Upper lobe of right lung (tissue), 1 donor: ENCODE results near the gene CD58. TPM values are rescaled to one million over a fixed set of nuclear protein-coding genes. Genes with fewer than 3 reads are reported as not detected.

Source experiments
- ATAC-seq: fragments of 200-7000 bp; cut with Tn5 transposase; one replicate; pipeline ENCODE4 v1.9.1; 2020; ENCODE audit warnings: mild to moderate bottlenecking, moderate library complexity
- DNase-seq: peaks from one replicate; pipeline ENCODE4 v3.0.0-alpha.2; 2020
- H3K27ac ChIP-seq: fragments of 200-600 bp; one replicate; pipeline ENCODE4 v1.8.0; 2022
- H3K27me3 ChIP-seq: fragments of 200-600 bp; one replicate; pipeline ENCODE4 v1.8.0; 2022; ENCODE audit warnings: mild to moderate bottlenecking
- H3K36me3 ChIP-seq: fragments of 200-600 bp; one replicate; pipeline ENCODE4 v1.8.0; 2022
- H3K4me1 ChIP-seq: fragments of 200-600 bp; one replicate; pipeline ENCODE4 v1.8.0; 2022
- H3K4me3 ChIP-seq: fragments of 200-600 bp; one replicate; pipeline ENCODE4 v1.8.0; 2022; ENCODE audit warnings: mild to moderate bottlenecking
- H3K9me3 ChIP-seq: fragments of 200-600 bp; one replicate; pipeline ENCODE4 v1.8.0; 2022
- intact Hi-C: fragments of 100-400 bp; cut with DNase I; formaldehyde crosslinking; loops from one replicate; pipeline ENCODE4 v1.11.0; 2022
- total RNA-seq: library from RNA; stranded (reverse); fragmentation: NEBNext Ultra II Directional; extraction: Animal tissue kit (Norgen Biotek cat#: 25700); gene quantifications from one replicate; pipeline ENCODE4 v1.2.1, GENCODE V29; 2021
- TF ChIP-seq, protein P1 (sequence below): fragments of 200-600 bp; IDR thresholded peaks from one replicate; pipeline ENCODE4 v1.8.0; 2022; ENCODE audit warnings: antibody characterized with exemption
- donor health status: DM: no; HTN: yes; CAD: no; lungs with severe emphysema.

Gene CD58
- total RNA-seq, 1 donor from 2014 or later, result 33.2 TPM

DNA sequence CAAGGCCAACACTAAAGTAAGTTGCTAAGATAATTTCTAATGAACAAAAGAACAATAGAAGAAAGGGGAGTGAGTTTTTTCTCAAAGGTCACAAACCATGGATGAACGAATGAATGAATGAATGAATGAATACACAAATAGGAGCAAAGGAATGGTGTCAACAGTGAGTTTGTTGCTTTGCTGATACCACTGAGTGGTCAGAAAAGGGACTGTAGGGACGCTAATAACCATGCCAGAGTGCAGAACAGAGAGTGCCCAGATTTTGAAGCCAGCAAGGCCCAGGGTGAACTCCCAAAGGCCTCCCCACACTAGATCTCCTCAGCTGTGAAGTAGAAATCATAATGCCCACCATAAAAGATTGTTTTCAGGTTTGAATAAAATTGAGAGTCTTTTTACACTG, 15.9 kb downstream of the CD58 start:
- ATAC-seq (no peak), DNase-seq (no peak)
- Histone ChIP-seq H3K4me1 (peaks cover 16% of the 10 kb centered on the region), H3K27me3 (no peaks in the 10 kb centered on the region), H3K4me3 (no peak overlapping the region), H3K36me3 (no peaks in the 10 kb centered on the region), H3K9me3 (no peaks in the 10 kb centered on the region), H3K27ac (no peak overlapping the region)
- intact Hi-C loops, result no loop called here
- TF ChIP-seq, protein P1, sequence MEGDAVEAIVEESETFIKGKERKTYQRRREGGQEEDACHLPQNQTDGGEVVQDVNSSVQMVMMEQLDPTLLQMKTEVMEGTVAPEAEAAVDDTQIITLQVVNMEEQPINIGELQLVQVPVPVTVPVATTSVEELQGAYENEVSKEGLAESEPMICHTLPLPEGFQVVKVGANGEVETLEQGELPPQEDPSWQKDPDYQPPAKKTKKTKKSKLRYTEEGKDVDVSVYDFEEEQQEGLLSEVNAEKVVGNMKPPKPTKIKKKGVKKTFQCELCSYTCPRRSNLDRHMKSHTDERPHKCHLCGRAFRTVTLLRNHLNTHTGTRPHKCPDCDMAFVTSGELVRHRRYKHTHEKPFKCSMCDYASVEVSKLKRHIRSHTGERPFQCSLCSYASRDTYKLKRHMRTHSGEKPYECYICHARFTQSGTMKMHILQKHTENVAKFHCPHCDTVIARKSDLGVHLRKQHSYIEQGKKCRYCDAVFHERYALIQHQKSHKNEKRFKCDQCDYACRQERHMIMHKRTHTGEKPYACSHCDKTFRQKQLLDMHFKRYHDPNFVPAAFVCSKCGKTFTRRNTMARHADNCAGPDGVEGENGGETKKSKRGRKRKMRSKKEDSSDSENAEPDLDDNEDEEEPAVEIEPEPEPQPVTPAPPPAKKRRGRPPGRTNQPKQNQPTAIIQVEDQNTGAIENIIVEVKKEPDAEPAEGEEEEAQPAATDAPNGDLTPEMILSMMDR, result no peak

DNA sequence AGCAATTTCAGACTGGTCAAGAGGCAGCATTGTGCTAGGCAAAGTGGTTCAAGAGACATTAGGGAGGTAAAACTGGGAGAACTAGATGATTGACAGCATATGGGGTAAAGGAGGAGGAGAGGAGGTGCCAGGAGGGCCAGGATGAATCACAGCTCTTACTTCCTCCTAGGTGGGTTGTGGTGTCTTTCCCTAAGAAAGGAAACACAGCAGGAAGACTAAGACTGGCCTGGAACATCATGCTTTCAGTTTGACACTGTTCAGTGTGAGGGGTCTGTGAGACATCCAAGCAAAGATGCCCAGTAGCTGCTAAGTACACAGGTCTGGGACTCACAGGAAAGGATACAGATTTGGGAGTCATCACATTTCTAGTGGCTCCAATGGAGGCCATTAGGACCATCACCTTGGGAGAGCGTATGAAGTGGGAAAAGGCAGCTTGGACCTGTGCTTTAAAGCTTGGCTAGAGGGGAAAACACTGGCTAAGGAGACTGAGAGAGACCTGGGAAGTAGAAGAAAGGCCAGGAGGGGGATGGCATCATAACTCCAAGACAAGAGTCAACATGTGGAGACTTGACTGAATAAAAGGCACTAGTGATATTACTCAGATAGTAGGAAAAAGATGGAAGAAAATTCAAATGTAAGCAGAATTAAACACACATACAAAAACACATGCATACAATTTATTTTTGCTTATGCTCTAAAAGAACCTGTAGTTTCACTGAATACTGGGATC, 17.3 kb downstream of the CD58 start:
- Histone ChIP-seq H3K27ac (no peak overlapping the region), H3K27me3 (no peaks in the 10 kb centered on the region), H3K4me3 (no peak overlapping the region), H3K9me3 (no peaks in the 10 kb centered on the region), H3K36me3 (no peaks in the 10 kb centered on the region), H3K4me1 (peaks cover 16% of the 10 kb centered on the region)
- intact Hi-C loops, result no loop called here
- TF ChIP-seq, protein P1, result no peak
- ATAC-seq (peak; percentile 41), DNase-seq (no peak)

DNA sequence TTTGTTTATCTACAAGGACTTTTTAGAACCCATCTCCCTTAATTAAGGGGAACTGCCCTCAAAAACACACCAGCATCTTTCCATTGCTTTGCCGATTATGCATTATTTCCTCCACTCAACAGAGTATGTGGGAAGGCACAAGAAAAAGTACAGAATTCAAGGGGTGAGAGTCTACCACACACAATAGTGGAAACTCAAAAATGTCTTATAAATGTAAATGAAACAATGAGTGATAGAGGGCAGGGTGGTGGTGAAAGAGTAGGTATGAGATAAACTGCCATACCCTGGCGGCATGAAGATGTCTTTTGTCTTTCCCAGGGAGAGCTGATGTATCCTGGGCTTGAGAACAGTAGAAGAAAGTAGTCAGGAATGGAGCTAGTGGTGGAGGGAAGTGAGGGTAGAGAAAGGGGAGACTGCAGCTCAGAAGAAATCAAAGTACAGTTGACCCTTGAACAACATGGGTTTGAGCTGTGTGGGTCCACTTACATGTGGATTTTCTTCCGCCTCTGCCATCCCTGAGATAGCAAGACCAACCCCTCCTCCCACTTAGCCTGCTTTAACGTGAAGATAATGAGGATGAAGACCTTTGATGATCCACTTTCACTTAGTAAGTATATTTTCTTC, 24.4 kb downstream of the CD58 start:
- no peak for DNase-seq
- ATAC-seq, result no peak
- Histone ChIP-seq H3K4me1 (no peaks in the 10 kb centered on the region), H3K9me3 (no peaks in the 10 kb centered on the region), H3K4me3 (no peak overlapping the region), H3K36me3 (peaks cover 26% of the 10 kb centered on the region), H3K27ac (no peak overlapping the region), H3K27me3 (no peaks in the 10 kb centered on the region)
- intact Hi-C loops, result no loop called here
- TF ChIP-seq, protein P1, result no peak

DNA sequence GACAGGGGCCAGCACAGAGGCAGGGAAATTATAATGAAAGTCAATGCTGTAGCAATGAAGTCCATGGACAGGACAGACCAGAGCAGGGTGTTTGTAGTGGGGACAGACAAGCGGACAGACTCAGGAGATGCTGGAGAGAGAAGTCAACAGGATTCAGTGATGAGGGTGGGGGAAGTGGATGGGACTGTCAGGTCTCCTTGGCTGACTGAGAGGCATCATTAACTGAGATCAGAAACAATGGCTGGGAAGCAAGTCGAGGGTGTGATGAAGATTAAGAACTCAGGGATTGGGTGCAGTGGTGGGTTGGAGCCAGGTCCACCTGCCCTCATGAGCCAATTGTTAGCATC, 25.5 kb downstream of the CD58 start:
- Histone ChIP-seq H3K36me3 (peaks cover 32% of the 10 kb centered on the region), H3K9me3 (no peaks in the 10 kb centered on the region), H3K27ac (no peak overlapping the region), H3K27me3 (no peaks in the 10 kb centered on the region), H3K4me3 (no peak overlapping the region), H3K4me1 (no peaks in the 10 kb centered on the region)
- DNase-seq, result no peak
- intact Hi-C loops, result no loop called here
- peak; percentile 9 for ATAC-seq
- TF ChIP-seq, protein P1, result no peak

DNA sequence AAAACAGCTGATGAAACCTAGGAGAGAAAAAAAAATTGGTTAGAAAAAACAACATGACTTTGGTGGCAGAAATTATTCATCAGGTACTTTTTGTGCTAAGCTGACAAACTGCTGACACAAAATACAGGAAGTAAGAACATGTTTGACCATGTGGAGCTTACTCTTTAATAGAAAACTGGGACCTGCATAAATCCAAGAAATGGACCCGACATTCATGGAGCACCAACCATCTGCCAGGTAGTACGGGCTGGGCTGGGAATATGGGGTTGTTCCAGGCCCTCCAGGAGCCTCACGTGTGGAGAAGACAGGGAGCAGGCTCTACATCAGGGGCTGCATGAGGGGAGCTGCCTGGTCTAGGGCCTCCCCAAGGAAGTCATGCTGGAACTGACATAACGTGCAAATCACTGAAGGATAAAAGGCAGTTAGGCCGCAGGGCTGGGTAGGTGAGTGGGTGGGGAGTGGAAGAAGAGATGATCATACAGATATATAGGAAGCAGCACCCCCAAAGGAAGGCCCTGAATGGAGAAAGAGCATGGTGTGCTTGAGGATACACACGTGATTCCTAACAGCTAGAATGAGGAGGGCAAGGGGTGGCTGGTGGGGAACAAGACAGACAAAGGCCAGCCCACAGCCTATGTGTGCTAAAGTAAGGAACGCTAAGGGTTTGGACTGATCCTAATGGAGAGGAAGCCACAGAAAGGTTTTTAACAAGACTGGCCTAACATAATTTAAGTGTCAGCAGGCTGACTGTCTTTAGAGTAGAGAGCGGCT, 26.1 kb downstream of the CD58 start:
- intact Hi-C loops, result no loop called here
- peak; percentile 20 for ATAC-seq

More for the DNA sequence above, 26.1 kb downstream of the CD58 start:
- Histone ChIP-seq H3K27me3 (no peaks in the 10 kb centered on the region), H3K27ac (no peak overlapping the region), H3K4me3 (no peak overlapping the region), H3K9me3 (no peaks in the 10 kb centered on the region), H3K4me1 (no peaks in the 10 kb centered on the region), H3K36me3 (peaks cover 32% of the 10 kb centered on the region)
- DNase-seq, result no peak
- TF ChIP-seq, protein P1, result no peak
